ENCODE measurements around the gene APOM. TPM values are rescaled to one million over a fixed set of nuclear protein-coding genes. Genes with fewer than 3 reads are reported as not detected.
A peak's percentile ranks its signal among the peaks of the same experiment; 100 is the strongest.

The APOM gene
- polyA plus RNA-seq, 3 donors, result 4.2 to 8.3 (median 4.8) TPM

- Mint-ChIP-seq H3K9me3 (peaks cover 0 to 4% (median 0%) of the 10 kb centered on the region in 7 donors), H3K27ac (peak overlapping the region; percentile 14 to 77 (median 42)), H3K4me3 (peak overlapping the region; percentile 84 to 91), H3K27me3 (ENCODE audit: low read depth in 3 of 3) (peaks cover 8 to 10% (median 10%) of the 10 kb centered on the region in 3 donors), H3K4me1 (peaks cover 35% of the 10 kb centered on the region), H3K36me3 (peaks cover 18 to 27% of the 10 kb centered on the region in 2 donors)
- Histone ChIP-seq H3K4me1 (ENCODE audit: control insufficient read depth in 1 of 2, insufficient read depth in 2 of 2, low read length in 2 of 2) (peaks cover 26 to 28% of the 10 kb centered on the region in 2 donors), H4K20me1 (ENCODE audit: insufficient read depth, low read length) (no peaks in the 10 kb centered on the region), H3K36me3 (replicated peaks in 1 of 2; ENCODE audit: control insufficient read depth in 1 of 2, insufficient read depth in 2 of 2, low read length in 2 of 2) (peaks cover 5 to 22% of the 10 kb centered on the region in 2 donors), H2AFZ (ENCODE audit: insufficient read depth, low read depth, low read length, poor library complexity, severe bottlenecking) (peak overlapping the region; percentile 95), H3K27ac (ENCODE audit: low read depth in 1 of 2, low read length in 2 of 2) (peak overlapping the region in 1 of 2 donors; percentile 17), H3K9ac (ENCODE audit: insufficient read depth, low read length, poor library complexity, severe bottlenecking) (peak overlapping the region; percentile 57), H3K9me3 (replicated peaks in 1 of 2; ENCODE audit: control insufficient read depth in 1 of 2, insufficient read depth in 1 of 2, low read length in 2 of 2) (no peaks in the 10 kb centered on the region), H3K4me2 (replicated peaks; ENCODE audit: extremely low read depth, low read length, poor library complexity, severe bottlenecking) (peak overlapping the region; percentile 93), H3K27me3 (ENCODE audit: control insufficient read depth in 2 of 2, insufficient read depth in 2 of 2, low read length in 2 of 2) (peaks cover 0 to 4% of the 10 kb centered on the region in 2 donors), H3K79me2 (ENCODE audit: insufficient read depth, low read length) (no peaks in the 10 kb centered on the region), H3K4me3 (replicated peaks in 1 of 3; ENCODE audit: low read depth in 2 of 3, low read length in 3 of 3) (peak overlapping the region; percentile 41 to 76 (median 65))
- intact Hi-C loops (cut with micrococcal nuclease), result loop anchor here (2.0 to 5.0 kb wide), 3 partner anchors 46 to 186 kb away; no protein-coding TSS in a partner anchor
- WGBS (ENCODE audit: insufficient coverage), result 0% methylated on average over 32 of the region's 40 CpGs
- no peak for TF ChIP-seq CTCF (IDR thresholded peaks at IDR 0.05)
- peak in 2 of 3 donors; percentile 39 to 48 for DNase-seq
These were observed 25.5 kb downstream of the APOM start for GRCh38 chr6:31681135-31681671.

- Histone ChIP-seq H3K27ac (ENCODE audit: low read depth in 1 of 2, low read length in 2 of 2) (no peak overlapping the region), H3K9ac (ENCODE audit: insufficient read depth, low read length, poor library complexity, severe bottlenecking) (no peak overlapping the region), H4K20me1 (ENCODE audit: insufficient read depth, low read length) (no peaks in the 10 kb centered on the region), H3K79me2 (ENCODE audit: insufficient read depth, low read length) (no peaks in the 10 kb centered on the region), H3K4me1 (ENCODE audit: control insufficient read depth in 1 of 2, insufficient read depth in 2 of 2, low read length in 2 of 2) (peaks cover 26 to 28% of the 10 kb centered on the region in 2 donors), H3K36me3 (replicated peaks in 1 of 2; ENCODE audit: control insufficient read depth in 1 of 2, insufficient read depth in 2 of 2, low read length in 2 of 2) (peaks cover 29 to 46% of the 10 kb centered on the region in 2 donors), H3K4me2 (replicated peaks; ENCODE audit: extremely low read depth, low read length, poor library complexity, severe bottlenecking) (peak overlapping the region; percentile 53), H3K4me3 (replicated peaks in 1 of 3; ENCODE audit: low read depth in 2 of 3, low read length in 3 of 3) (peak overlapping the region in 1 of 3 experiments; percentile 50), H2AFZ (ENCODE audit: insufficient read depth, low read depth, low read length, poor library complexity, severe bottlenecking) (no peak overlapping the region), H3K9me3 (replicated peaks in 1 of 2; ENCODE audit: control insufficient read depth in 1 of 2, insufficient read depth in 1 of 2, low read length in 2 of 2) (no peaks in the 10 kb centered on the region), H3K27me3 (ENCODE audit: control insufficient read depth in 2 of 2, insufficient read depth in 2 of 2, low read length in 2 of 2) (peaks cover 0 to 4% of the 10 kb centered on the region in 2 donors)
- H3K4me3 Mint-ChIP-seq, result peak overlapping the region in 1 of 2 donors; percentile 70
- intact Hi-C loops (cut with micrococcal nuclease), result loop anchor here (5.0 kb wide), 2 partner anchors 149 to 184 kb away; no protein-coding TSS in a partner anchor
- no peak for TF ChIP-seq CTCF (IDR thresholded peaks at IDR 0.05)
- peaks cover 42 to 45% of the 10 kb centered on the region in 2 donors for H3K36me3 Mint-ChIP-seq
- H3K4me1 Mint-ChIP-seq, result peaks cover 29% of the 10 kb centered on the region
- 93% methylated on average over 7 of the region's 13 CpGs for WGBS (ENCODE audit: insufficient coverage)
- DNase-seq, result no peak
- peak overlapping the region in 3 of 7 donors; percentile 37 to 70 (median 68) for H3K27ac Mint-ChIP-seq
- H3K9me3 Mint-ChIP-seq, result peaks cover 0 to 4% (median 0%) of the 10 kb centered on the region in 7 donors
- H3K27me3 Mint-ChIP-seq (ENCODE audit: low read depth in 3 of 3), result peaks cover 10 to 15% (median 10%) of the 10 kb centered on the region in 3 donors
These were observed 27.9 kb downstream of the APOM start for GRCh38 chr6:31683591-31683990.
